Activated naive CD8-positive, alpha-beta T cell (primary cell): ENCODE results near the gene CELF5.
A peak's percentile ranks its signal among the peaks of the same experiment; 100 is the strongest.
"Not testable (repeated sequence)": the region's sequence is repeated elsewhere in the genome, so short reads cannot be mapped to it uniquely, and the experiment has no call there.

Experiments used
- H3K27ac Mint-ChIP-seq: one replicate; pipeline ENCODE4 v1.8.0; 2021; ENCODE audit warnings: mixed read lengths
- H3K27me3 Mint-ChIP-seq: one replicate; pipeline ENCODE4 v1.8.0; 2021; ENCODE audit warnings: mixed read lengths
- H3K36me3 Mint-ChIP-seq: one replicate; pipeline ENCODE4 v1.8.0; 2021; ENCODE audit warnings: mixed read lengths
- H3K4me1 Mint-ChIP-seq: one replicate; pipeline ENCODE4 v1.8.0; 2021; ENCODE audit warnings: low read depth, mixed read lengths
- H3K4me3 Mint-ChIP-seq: one replicate; pipeline ENCODE4 v1.8.0; 2021; ENCODE audit warnings: mild to moderate bottlenecking, mixed read lengths
- H3K9me3 Mint-ChIP-seq: one replicate; pipeline ENCODE4 v1.8.0; 2021; ENCODE audit warnings: low read depth, mixed read lengths

CELF5 gene

GRCh38 chr19:3187662-3188511 lies 36.6 kb upstream of the CELF5 start:
- H3K27me3 Mint-ChIP-seq = no peaks in the 10 kb centered on the region
- H3K9me3 Mint-ChIP-seq = no peaks in the 10 kb centered on the region
- peaks cover 50% of the 10 kb centered on the region for H3K4me1 Mint-ChIP-seq
- H3K36me3 Mint-ChIP-seq = peaks cover 5% of the 10 kb centered on the region
- H3K4me3 Mint-ChIP-seq = peak overlapping the region; percentile 94
- H3K27ac Mint-ChIP-seq = no peak overlapping the region

GRCh38 chr19:3188627-3189596 lies 35.5 kb upstream of the CELF5 start:
- Mint-ChIP-seq H3K36me3 (peaks cover 5% of the 10 kb centered on the region), H3K27me3 (no peaks in the 10 kb centered on the region), H3K4me1 (peaks cover 43% of the 10 kb centered on the region), H3K9me3 (no peaks in the 10 kb centered on the region), H3K27ac (no peak overlapping the region), H3K4me3 (peak overlapping the region; percentile 94)

- Mint-ChIP-seq H3K4me3 (no peak overlapping the region), H3K4me1 (peaks cover 33% of the 10 kb centered on the region), H3K27ac (no peak overlapping the region), H3K36me3 (peaks cover 6% of the 10 kb centered on the region), H3K27me3 (no peaks in the 10 kb centered on the region), H3K9me3 (no peaks in the 10 kb centered on the region)
Observed at GRCh38 chr19:3189702-3190469, 34.6 kb upstream of the CELF5 start.

GRCh38 chr19:3190470-3190770 lies 34.0 kb upstream of the CELF5 start:
- Mint-ChIP-seq H3K27ac (no peak overlapping the region), H3K27me3 (no peaks in the 10 kb centered on the region)

GRCh38 chr19:3190921-3191805 lies 33.3 kb upstream of the CELF5 start:
- H3K4me1 Mint-ChIP-seq = peaks cover 29% of the 10 kb centered on the region

More at GRCh38 chr19:3190470-3190770, 34.0 kb upstream of the CELF5 start:
- Mint-ChIP-seq H3K36me3 (peaks cover 6% of the 10 kb centered on the region), H3K9me3 (no peaks in the 10 kb centered on the region), H3K4me1 (peaks cover 29% of the 10 kb centered on the region), H3K4me3 (no peak overlapping the region)

GRCh38 chr19:3191806-3192104 lies 32.7 kb upstream of the CELF5 start:
- not testable (repeated sequence) for H3K27ac Mint-ChIP-seq, H3K36me3 Mint-ChIP-seq, H3K4me3 Mint-ChIP-seq, H3K9me3 Mint-ChIP-seq, H3K27me3 Mint-ChIP-seq
- peaks cover 26% of the 10 kb centered on the region for H3K4me1 Mint-ChIP-seq

More at GRCh38 chr19:3190921-3191805, 33.3 kb upstream of the CELF5 start:
- Mint-ChIP-seq H3K9me3 (no peaks in the 10 kb centered on the region), H3K27ac (no peak overlapping the region), H3K27me3 (no peaks in the 10 kb centered on the region), H3K4me3 (no peak overlapping the region), H3K36me3 (peaks cover 6% of the 10 kb centered on the region)

- Mint-ChIP-seq H3K9me3 (no peaks in the 10 kb centered on the region), H3K4me3 (no peak overlapping the region), H3K4me1 (peaks cover 21% of the 10 kb centered on the region), H3K27ac (no peak overlapping the region), H3K27me3 (no peaks in the 10 kb centered on the region), H3K36me3 (peaks cover 2% of the 10 kb centered on the region)
Observed at GRCh38 chr19:3192228-3192635, 32.2 kb upstream of the CELF5 start.

- Mint-ChIP-seq H3K9me3 (no peaks in the 10 kb centered on the region), H3K4me3 (no peak overlapping the region), H3K27ac (no peak overlapping the region), H3K4me1 (peaks cover 18% of the 10 kb centered on the region), H3K36me3 (peaks cover 2% of the 10 kb centered on the region), H3K27me3 (no peaks in the 10 kb centered on the region)
Observed at GRCh38 chr19:3192684-3193083, 31.8 kb upstream of the CELF5 start.

GRCh38 chr19:3193256-3194105 lies 31.0 kb upstream of the CELF5 start:
- peaks cover 11% of the 10 kb centered on the region for H3K4me1 Mint-ChIP-seq
- H3K27ac Mint-ChIP-seq = no peak overlapping the region
- H3K9me3 Mint-ChIP-seq = no peaks in the 10 kb centered on the region
- peaks cover 2% of the 10 kb centered on the region for H3K36me3 Mint-ChIP-seq
- H3K4me3 Mint-ChIP-seq = no peak overlapping the region
- H3K27me3 Mint-ChIP-seq = no peaks in the 10 kb centered on the region

GRCh38 chr19:3194106-3195087 lies 30.1 kb upstream of the CELF5 start:
- H3K27ac Mint-ChIP-seq = no peak overlapping the region
- no peak overlapping the region for H3K4me3 Mint-ChIP-seq
- H3K27me3 Mint-ChIP-seq = no peaks in the 10 kb centered on the region
- H3K9me3 Mint-ChIP-seq = no peaks in the 10 kb centered on the region
- H3K36me3 Mint-ChIP-seq = peaks cover 2% of the 10 kb centered on the region
- H3K4me1 Mint-ChIP-seq = peaks cover 4% of the 10 kb centered on the region

GRCh38 chr19:3196064-3196932 lies 28.2 kb upstream of the CELF5 start:
- Mint-ChIP-seq H3K4me3 (no peak overlapping the region), H3K27me3 (no peaks in the 10 kb centered on the region), H3K36me3 (peaks cover 2% of the 10 kb centered on the region), H3K27ac (no peak overlapping the region), H3K9me3 (no peaks in the 10 kb centered on the region), H3K4me1 (no peaks in the 10 kb centered on the region)

GRCh38 chr19:3196933-3197205 lies 27.6 kb upstream of the CELF5 start:
- no peaks in the 10 kb centered on the region for H3K9me3 Mint-ChIP-seq

More at GRCh38 chr19:3196933-3197205, 27.6 kb upstream of the CELF5 start:
- Mint-ChIP-seq H3K27ac (no peak overlapping the region), H3K4me3 (no peak overlapping the region), H3K4me1 (no peaks in the 10 kb centered on the region), H3K27me3 (no peaks in the 10 kb centered on the region), H3K36me3 (peaks cover 2% of the 10 kb centered on the region)
